HK-2 (cell line): ENCODE data around the gene SULT4A1.

Experiments
- DNase-seq: peaks from one replicate; pipeline ENCODE4 v3.0.0-alpha.2; 2018; ENCODE audit not compliant: unreplicated experiment

Gene SULT4A1

DNA sequence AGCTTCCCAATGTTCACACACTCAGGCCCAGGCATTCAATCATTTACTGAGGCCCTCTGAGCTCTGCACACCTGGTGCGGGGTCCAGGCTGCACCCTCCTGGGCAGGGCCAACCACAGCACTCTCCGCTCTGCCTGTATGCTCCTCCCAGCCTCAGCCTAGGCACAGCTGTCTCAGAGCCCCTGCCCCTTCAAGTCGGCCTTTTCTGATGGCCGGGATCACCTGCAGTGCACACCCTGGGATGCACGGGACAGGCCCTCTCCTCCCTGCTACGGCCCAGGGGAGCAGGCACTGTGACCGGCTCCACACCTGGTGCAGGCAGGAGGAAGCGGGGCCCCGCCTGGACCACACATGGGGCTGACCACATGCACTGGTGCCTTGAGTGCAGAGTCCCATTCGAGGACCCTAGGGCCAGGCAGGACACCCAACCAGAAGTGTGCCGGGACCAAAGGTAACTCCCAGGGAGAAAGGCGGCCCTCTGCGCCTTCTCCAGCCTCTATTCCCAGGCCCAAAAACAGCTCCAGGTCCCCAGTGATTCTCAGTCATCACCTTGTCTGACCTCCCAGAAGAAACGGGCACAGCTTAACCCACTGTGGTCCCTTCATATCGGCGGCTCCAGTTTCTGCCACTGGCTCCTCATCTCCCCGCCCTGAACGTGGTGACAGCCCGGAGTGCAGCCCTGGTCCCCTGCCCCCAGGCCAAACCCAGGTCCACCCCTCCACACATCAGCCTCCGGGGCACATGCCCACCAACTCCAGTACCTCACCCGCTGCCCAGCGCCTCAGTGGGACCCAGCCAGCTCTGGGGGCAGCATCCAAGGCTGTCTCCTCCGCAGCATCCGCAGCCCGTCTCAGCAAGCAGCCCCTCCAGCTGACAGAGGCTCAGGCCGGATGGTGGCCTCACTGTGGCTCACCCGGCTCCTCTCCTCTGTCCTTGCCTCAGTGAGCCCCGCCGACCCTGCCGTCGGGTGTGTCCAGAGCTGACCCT, 17.5 kb downstream of the SULT4A1 start:
- DNase-seq: no peak

DNA sequence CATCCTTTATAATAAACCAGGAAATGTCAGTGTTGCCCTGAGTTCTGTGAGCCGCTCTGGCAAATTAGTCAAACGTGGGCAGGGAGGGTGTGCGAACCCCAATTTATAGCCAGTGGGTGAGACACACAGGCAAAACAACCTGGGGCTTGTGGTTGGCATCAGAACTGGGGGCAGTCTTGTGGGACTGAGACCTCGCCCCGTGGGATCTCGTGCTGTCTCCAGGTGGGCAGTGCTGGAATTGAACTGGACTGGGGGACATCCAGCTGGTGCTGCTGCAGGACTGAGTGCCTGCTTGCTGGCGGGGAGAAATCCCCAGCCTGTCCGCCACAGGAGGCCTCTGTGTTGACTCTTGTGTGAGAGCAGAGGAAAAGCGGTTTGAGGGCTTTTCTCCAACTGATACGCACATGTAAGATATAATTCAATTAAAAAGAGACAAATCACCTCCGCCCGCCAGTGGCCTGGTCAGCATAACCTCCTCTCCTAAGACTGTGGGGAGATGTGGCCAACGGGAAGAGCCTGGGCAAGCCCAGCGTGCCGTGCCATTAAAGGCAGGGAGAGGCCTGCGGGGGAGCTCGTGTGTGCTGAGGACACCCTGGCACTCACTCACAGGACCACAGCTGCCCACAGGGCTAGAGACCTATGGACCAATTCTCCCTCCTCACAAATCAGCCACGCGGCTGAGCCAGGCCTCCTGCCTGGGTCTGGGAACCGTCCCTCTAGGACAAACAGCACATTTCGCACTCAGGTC, 18.4 kb downstream of the SULT4A1 start:
- DNase-seq: no peak

DNA sequence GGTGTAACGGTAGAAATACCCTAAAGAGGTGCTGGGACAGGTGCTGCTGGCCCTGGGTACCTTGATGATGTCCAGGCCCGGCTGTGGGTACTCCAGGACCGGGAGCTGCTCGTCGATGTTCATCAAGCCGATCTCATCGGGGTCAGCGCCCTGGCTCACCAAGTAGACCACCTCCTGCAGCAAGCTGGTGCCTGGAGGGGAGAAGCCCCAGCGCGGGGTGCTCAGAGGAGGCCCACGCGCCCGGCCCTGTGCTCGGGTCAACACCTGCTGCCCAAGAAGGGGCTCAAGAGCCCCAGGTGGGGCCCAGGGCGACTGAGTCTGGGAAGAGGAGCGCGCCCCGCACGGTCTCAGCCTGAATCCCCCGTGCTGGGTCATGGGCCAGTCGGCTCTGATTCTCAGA, 20.6 kb downstream of the SULT4A1 start:
- no peak for DNase-seq

DNA sequence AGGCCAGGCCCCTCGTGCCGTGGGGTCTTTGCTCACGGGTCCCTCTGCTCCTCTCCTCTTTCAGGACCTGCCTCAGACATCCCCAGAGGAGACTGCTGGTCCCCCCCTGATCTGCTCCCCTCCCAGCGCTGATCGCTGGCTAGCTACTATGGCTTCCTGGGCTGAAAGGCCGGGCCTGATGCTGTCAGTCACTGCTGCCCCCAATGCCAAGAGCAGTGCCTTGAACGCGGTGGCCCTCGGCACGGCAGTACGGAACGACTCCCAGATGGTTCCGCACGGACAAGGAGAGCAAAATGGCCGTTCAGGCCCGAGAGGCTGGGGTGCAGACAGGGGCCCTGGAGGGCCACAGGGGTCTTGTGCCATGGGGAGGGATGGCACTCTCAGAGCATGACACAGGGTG, 21.5 kb downstream of the SULT4A1 start:
- no peak for DNase-seq

DNA sequence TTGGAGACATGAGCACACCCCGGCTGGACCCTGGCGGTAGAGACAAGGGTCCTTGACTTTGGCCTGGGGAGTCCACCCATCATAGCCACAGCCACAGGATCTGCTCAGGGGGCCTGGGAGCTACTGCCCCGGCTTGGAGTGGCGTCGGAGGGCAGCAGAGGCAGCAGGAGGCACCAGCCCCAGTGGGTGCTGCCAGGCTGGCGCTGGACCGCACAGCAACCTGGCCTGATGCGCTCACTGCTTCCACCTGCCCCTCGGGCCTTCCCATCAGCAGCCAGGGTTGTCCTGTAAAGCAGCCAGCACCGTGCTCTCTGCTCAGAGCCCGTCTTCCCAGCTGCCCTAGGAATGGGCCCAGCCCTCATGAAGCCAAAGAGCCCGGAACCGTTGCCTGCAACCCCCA, 21.9 kb downstream of the SULT4A1 start:
- no peak for DNase-seq

DNA sequence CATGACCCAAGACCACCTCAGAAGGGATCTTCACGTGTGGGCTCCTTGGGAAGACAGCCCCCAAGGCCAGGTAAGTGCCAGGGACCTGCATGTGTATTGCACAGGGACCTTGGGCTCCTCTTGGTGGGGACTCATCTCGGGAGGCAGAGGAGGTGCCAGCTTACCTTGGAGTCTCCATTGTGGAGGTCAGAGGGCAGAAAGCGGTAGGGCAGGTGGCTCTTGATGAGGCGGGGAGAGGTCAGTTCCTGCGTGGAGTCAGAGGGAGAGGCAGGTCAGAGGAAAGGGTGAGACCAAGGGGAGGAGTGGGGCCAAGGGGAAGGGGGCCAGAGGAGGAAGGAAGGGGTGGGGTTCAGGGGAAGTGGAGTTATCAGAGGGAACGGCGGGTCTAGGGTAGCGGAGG, 22.5 kb downstream of the SULT4A1 start:
- no peak for DNase-seq

DNA sequence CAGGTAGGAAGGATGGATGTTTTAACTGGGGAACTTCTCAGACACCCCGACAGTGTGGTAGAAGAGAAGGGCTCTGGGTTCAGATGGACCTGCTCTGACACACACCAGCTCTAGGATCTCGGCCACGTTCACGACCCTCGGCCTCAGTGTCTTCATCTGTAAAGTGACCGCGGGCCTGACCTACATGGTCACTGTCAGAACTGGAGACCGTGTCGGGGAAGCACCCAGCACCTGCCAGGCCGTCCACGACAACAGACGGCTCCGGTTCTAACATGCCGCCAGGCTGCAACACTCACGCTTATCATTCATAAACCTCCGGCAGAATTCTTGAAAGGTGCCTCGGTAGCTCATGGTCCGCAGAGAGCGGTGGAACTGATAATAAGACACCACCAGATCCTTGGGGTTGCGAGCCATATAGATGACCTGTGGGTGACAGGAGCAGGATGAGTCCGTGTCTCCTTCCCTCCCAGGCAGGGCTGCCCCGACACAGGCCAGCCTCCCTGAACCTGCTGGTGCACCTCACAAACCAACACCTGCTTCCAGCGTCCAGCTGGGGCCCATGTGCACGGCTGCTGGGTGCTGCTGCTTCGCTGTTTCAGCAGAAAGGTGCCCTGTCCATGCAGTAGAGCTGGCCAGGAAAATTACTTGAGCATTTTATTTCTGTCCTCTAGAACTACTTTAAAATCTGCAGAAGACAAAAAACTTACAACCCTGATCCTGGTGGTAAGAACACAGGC, 23.6 kb downstream of the SULT4A1 start:
- DNase-seq: no peak

DNA sequence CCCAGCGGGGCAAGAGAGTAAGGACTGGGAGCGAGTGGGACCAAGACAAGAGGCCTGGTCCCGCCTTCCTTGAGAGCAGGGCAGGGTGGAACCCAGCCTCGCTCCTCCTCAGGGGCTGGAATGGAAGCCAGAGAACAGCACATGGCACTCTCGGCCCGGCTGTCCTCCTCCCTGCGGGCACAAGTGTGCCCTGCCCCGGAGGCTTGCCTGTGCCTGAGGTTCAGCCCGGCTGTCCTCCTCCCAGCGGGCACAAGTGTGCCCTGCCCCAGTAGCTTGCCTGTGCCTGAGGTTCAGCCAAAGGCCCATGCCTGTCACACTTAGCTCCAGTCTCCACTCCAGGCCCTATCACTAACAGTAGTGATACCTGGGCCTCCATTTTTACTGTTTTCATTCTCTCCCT, 24.2 kb downstream of the SULT4A1 start:
- no peak for DNase-seq

DNA sequence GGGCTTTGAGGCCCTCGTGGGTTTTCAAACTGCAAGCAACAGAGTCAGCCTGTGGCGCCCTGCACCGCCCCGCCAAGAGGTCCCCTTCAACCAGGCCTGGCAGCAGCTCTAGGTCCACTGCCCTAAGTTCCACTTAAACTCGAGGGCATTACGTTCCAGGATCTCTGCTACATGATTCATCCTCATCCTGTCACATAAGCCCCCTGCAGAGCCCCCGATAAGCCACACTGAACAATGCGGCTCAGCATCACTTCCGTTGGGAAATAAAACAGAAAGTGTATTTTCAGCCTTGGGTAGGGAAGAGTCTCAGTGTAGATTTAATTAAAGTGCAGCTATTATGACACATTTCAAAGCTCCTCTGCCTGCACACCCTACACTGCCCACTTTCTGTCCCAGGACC, 24.6 kb downstream of the SULT4A1 start:
- no peak for DNase-seq

DNA sequence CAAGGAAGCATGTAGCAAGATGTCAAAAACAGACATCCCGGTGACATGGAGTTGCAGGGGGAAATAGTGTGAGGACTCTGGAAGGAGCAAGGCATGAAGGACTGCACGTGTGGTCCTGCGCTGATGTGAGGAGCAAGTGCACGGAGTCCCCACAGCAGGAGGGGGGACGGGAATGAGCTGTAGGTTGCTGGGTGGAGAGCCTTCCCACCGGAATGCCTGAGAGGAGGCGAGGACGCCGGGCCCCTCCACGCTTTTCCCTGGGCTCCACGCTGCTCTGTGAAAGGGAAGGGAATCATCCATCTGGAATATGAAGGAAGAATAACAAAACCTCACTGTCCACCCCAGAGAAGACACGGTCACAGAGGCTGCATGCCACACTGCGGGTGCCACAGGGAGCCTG, 26.6 kb downstream of the SULT4A1 start:
- DNase-seq: no peak

DNA sequence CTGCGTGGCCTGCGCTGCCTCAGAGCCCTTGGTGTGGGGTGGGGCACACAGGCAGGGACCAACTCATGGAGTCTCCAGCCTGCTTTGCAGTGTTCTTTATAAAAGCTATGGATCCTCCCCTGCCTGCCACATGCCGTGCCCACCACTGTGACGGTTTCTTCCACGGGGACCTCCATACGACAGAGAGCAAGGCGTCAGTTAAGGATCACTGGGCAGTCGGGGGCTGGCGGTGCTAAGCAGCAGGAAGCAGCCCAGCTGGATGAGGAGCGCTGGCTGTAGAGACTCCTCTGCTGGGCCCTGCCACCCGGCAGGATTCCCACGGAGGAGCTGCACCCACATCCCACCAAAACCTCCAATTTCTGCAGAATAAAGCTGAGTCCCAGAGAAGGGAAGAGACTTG, 27.1 kb downstream of the SULT4A1 start:
- DNase-seq: no peak

DNA sequence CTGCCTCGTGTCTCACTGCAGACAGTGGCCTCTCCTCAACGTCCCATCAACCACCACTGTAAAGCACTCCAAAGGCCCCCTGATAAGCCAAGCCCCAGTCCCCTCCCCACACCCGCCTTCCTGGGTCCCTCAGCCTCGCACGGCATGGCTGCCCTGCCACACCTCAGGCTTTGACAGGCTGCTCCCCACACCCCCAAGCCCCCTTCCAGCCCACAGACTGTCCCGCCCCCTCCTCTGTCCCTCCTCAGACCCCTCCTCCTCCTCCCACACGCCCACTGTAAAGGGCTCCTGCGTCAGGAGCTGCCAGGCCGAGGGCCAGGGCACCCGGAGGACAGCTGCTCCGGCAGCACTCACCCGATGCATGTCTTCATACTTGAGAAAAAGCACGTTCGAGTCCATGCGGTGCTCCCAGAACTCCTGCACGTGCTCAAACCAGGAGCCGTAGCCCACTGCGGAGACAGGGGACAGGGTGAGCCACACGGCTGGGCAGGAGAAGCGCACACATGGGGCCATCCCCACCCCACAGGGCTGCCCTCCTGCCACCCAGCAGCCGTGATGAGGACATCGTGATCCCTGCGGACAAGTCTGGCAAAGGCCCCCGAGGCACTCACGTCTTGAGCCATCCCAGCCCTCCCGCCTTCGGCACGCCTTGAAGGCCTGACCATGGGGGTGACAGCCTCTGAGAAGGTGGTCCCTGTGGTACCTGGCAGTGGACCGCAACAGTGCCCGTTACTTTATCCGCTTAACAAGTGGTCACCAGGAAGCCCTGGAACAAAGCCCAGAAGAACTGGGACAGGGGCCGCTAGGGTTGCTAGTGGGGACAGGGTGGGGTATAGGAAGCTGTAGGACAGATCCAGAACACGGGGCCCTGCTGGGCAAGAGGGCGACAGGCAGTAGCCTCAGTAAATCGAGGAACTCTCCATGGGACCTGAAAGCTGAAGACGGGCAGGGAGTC, 28.8 kb downstream of the SULT4A1 start:
- DNase-seq: no peak

DNA sequence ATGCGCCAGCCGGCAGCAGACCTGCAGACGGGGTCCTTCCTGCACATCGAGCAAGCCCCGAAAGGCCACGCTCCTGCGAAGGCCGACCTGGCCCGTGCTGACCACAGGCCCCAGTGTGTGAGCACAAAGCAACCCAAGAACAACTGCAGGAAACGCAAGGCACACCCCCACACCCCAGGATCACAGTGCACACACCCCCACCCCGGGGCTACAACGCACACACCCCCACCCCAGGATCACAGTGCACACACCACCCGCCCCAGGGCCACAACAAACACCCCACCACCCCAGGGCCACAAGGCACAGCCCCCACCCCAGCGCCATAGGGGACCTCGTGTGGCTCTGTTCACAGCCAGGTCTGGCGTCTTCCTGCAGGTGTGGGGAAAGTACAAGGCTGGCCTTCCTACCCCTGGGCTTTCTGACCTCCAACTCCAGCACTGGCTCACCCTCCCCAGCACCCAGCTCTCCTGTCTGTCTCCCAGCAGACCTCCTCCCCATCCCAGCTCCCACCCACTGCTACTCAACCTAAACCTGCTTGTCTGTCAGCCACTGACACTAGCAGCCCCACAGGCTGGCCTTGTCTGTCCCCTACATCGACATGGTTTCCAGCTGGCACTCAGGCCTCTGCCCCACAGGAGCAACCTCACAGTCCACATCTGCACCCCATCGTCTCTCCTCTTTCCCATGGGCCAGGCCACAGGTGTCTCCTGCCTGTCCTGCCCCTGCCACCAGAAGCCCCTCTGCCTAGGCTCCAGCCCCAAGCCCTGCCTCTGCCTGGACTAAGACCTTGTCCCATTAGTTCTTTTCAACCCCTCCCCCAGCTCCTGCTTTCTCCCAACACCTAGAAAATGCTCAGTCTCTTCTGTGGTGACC, 29.7 kb downstream of the SULT4A1 start:
- no peak for DNase-seq

DNA sequence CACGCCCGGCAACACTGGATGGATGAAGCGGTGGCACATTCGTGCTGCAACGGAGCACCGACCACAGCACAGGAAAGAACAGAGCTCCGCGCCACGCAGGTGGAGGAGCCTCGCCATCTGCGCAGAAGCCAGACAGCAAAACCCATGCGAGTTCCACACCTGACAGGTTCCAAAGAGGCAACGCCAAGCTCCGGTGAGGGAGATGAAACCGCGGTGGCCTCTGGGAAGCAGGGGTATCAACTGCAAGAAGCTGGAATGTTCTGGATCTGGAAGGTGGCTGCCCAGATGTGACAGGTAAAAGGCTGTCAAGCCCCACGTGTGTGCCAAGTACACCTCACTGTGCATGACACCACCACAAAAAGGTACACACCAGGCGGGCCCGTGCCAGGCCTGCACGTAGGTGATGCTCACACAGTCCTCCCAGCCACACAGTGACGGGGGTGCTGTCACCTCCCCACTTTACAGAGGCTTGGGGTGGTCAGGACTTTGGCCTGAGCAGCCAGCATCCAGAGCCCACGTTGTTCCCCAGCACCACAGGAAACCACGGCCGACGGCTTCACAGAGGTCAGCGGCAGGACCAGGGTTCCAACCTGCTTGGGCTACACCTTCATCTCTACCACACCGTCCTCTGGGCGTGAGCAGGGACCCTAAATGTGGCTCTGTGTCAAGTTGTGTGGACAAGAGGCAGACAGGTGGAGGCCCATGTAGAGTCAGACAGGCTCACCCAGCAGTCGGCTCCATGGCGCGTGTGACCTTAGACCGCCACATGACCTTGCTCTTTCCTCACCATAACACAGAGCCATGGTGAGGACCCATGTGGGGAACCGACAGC, 30.5 kb downstream of the SULT4A1 start:
- DNase-seq: no peak

DNA sequence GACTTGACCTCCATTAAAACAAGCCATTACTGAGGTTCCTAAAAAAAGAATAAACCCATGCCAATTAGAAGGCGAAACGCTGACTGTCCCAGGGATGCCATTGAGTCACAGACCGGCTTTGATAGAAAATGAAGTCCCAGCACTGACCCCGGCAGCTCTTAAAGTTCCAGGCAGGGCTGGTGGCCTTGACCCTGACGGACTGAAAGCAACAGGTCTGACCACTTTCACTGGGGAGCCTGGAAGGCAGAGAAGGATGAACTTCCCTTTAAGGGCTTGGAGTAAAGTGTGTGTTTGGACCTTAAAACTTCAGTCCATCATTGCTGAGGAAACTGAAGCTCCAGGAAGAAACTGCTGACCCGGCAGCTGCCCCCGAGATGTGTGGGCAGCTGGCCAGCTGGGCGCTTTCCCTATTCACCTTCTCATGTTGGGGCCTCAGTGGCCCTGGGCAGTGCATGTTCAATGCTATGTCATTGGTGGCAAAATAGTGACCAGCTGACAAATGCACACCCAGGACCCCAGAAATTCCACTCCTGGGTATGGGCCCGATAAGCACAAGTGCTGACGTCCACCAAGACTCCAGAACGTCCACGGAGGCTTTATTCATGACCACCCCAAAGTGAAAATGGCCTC, 31.3 kb downstream of the SULT4A1 start:
- no peak for DNase-seq

DNA sequence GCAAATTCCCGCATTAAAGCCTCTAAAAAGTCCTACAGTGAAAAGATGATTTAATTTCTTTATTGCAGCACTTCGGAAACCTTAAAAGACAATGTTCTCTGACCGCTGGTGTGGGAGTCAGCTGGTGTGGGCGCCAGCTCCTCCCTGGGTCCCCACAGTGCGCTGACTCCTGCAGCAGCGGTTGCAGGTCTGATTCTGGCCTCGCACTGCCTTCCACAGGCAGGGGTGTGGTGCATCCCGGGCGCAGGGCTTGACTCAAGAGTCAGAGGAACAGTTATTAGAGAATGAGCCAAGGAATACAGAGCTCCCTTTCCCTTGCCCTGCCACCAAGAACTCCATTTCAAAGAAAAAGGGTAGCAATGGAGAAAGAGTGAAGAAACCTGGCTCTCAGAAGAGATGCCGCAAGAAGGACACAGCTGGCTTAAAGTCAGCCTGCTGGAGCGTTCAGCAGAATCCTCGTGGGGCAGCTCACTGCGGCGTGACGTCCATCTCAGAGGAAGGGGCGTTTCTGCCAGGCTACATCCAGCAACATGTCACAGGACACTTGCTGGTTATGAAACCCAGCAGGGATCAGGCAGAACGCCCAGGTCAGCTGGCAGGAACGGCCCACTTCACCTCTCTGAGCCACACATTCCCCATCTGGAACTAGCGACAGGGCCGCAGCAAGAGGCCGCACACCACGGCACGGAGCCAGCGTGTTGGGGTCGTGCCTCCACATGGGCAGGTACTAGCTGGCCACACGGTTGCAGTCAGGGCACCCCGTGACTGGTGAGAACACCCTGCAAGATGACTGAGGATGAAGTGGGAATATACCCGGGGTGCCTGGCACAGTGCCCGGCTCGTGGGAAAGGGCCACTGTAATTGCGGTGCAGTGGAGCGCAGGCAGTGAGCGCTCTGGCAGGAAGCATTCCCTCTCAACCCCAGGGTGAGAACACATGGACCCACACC, 32.1 kb downstream of the SULT4A1 start:
- DNase-seq: no peak

DNA sequence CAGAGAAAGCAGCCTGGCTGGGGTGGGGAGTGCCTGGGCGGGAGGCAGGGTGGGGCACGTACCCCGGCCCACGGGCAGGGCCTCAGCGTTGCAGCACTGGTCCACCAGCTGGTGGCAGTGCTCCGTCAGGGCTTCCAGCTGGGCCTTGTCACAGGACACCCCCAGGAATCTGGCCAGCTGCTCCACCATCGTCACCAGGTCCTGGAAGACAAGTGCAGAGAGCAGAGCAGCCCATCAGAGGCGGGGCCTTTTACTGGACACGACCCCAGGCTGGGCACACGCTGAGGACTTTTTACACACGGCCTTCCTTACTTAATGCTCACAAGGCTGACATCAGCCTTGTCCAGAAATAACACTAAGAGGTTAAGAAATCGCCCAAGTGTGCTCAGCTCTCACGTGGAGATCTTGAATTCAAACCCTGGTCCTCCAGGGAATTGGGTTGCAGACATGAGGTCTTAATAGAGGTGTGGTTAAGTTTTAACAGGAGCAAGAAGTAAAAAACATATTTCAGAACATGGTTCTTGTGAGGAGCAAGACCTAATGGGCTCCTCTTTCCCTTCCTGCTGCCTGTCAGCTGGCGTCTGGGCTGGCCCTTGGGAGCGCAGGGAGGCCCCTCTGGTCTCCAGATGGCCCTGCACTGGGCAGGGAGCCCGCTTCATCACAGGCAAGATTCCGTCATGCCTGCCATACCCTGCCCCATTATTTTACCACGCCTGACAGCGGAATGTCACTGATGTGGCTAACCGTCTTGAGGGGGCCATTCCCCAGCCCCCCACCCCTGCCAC, 33.1 kb downstream of the SULT4A1 start:
- no peak for DNase-seq
